Measurements from ENCODE around the gene ZBTB38. TPM values are rescaled to one million over a fixed set of nuclear protein-coding genes. Genes with fewer than 3 reads are reported as not detected.

The ZBTB38 gene
- total RNA-seq, 1 experiment from 2014 or later, result 21.8 TPM

- Histone ChIP-seq H3K27me3 (ENCODE audit: insufficient read depth, low read depth) (no peaks in the 10 kb centered on the region), H3K4me3 (no peak overlapping the region), H3K4me2 (peak overlapping the region; percentile 62), H3K9me3 (ENCODE audit: insufficient read depth, low read depth) (no peaks in the 10 kb centered on the region; the same call in 1 of the 2 replicates), H3K27ac (peak overlapping the region; percentile 57), H3K9me2 (ENCODE audit: insufficient read depth) (no peaks in the 10 kb centered on the region), H3F3A (ENCODE audit: insufficient read depth, low read depth) (peaks cover 34% of the 10 kb centered on the region), H2AFZ (no peak overlapping the region), H3K4me1 (replicated peaks; ENCODE audit: insufficient read depth) (peaks cover 49% of the 10 kb centered on the region), H3K36me3 (ENCODE audit: low read depth) (no peaks in the 10 kb centered on the region), H3K79me2 (ENCODE audit: low read depth) (no peaks in the 10 kb centered on the region), H4K20me1 (ENCODE audit: insufficient read depth) (no peaks in the 10 kb centered on the region)
- no peak for DNase-seq
- intact Hi-C loops (cut with micrococcal nuclease; ENCODE audit: unreplicated experiment), result no loop called here
- BruUV-seq (replicated peaks), result no TSS peak
- TF ChIP-seq EZH2 (IDR thresholded peaks at IDR 0.05; ENCODE audit: low read depth) (no peak), CTCF (conservative IDR thresholded peaks at IDR 0.05) (no peak)
- ChIA-PET POLR2A (ENCODE audit: unreplicated experiment) (no interaction called here), CTCF (no interaction called here)
Observed at GRCh38 chr3:141409940-141410241, 41.6 kb downstream of the ZBTB38 start.

DNA sequence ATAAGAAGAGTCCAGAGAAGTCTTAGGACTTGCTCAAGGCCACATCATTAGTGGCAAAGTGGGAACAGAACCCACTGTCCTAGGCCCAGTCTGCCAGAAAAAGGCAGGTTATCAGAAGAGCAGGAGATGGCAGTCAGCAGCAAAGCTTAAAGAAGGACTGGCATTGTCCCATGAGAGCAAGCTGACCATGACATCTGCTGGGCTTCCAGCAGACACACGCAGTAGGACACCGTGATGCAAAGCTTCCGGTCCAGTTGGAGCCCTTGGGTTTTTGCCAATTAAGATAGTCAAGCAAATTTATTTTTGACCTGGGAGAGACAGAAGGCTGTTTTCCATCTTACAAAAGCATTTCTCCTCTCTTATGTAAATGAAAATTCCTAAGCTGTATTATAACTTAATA, 42.1 kb downstream of the ZBTB38 start:
- no peak for DNase-seq
- peak overlapping the region; percentile 57 for H3K27ac ChIP-seq
- H3K4me1 ChIP-seq (replicated peaks; ENCODE audit: insufficient read depth), result peaks cover 49% of the 10 kb centered on the region
- H3K9me2 ChIP-seq (ENCODE audit: insufficient read depth), result no peaks in the 10 kb centered on the region
- H3F3A ChIP-seq (ENCODE audit: insufficient read depth, low read depth), result peaks cover 30% of the 10 kb centered on the region
- no peak for TF ChIP-seq EZH2 (IDR thresholded peaks at IDR 0.05; ENCODE audit: low read depth)
- no peak for TF ChIP-seq CTCF (conservative IDR thresholded peaks at IDR 0.05)
- no peak overlapping the region for H3K4me3 ChIP-seq
- no peaks in the 10 kb centered on the region for H3K36me3 ChIP-seq (ENCODE audit: low read depth)
- ChIA-PET POLR2A (ENCODE audit: unreplicated experiment) (no interaction called here), CTCF (interaction anchor here (1.0 kb wide), 1 partner anchor 50 kb away, joined by 7 read pairs; no protein-coding TSS in a partner anchor)
- H2AFZ ChIP-seq, result no peak overlapping the region
- H4K20me1 ChIP-seq (ENCODE audit: insufficient read depth), result no peaks in the 10 kb centered on the region
- H3K79me2 ChIP-seq (ENCODE audit: low read depth), result no peaks in the 10 kb centered on the region
- intact Hi-C loops (cut with micrococcal nuclease; ENCODE audit: unreplicated experiment), result no loop called here
- no TSS peak for BruUV-seq (replicated peaks)
- H3K9me3 ChIP-seq (ENCODE audit: insufficient read depth, low read depth), result no peaks in the 10 kb centered on the region; the same call in 1 of the 2 replicates
- peak overlapping the region; percentile 62 for H3K4me2 ChIP-seq
- no peaks in the 10 kb centered on the region for H3K27me3 ChIP-seq (ENCODE audit: insufficient read depth, low read depth)

DNA sequence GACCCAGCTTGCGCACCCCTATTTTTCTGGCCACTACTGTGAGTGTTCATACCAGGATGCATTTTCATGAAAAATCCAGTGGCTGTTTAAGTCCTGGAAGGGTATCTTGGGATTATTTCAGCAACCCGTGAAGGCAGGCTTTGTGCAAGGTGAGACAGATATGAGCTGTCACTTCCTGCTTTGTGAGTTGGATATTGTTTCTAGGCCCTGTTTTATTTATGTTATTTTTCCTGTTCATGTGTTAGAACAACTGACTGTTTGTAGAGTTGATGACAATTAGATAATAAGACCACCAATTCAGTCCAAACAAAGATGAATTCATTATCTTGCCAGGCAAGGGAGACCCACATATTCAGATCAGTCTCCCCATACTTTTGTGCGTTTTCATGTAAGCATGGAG, 42.5 kb downstream of the ZBTB38 start:
- no peak overlapping the region for H2AFZ ChIP-seq
- H3K27me3 ChIP-seq (ENCODE audit: insufficient read depth, low read depth), result no peaks in the 10 kb centered on the region
- peak in 1 of 2 experiments; percentile 50 for DNase-seq
- H3K79me2 ChIP-seq (ENCODE audit: low read depth), result no peaks in the 10 kb centered on the region
- H4K20me1 ChIP-seq (ENCODE audit: insufficient read depth), result no peaks in the 10 kb centered on the region
- H3K4me2 ChIP-seq, result peak overlapping the region; percentile 62
- peaks cover 30% of the 10 kb centered on the region for H3F3A ChIP-seq (ENCODE audit: insufficient read depth, low read depth)
- TF ChIP-seq EZH2 (IDR thresholded peaks at IDR 0.05; ENCODE audit: low read depth), result no peak
- TF ChIP-seq CTCF (conservative IDR thresholded peaks at IDR 0.05), result no peak
- ChIA-PET CTCF (interaction anchor here (1.0 kb wide), 1 partner anchor 50 kb away, joined by 7 read pairs; no protein-coding TSS in a partner anchor), POLR2A (ENCODE audit: unreplicated experiment) (no interaction called here)
- no TSS peak for BruUV-seq (replicated peaks)
- 0 out of 2 replicates have a peak overlapping the region, but pooled peaks have one; percentile 57 for H3K27ac ChIP-seq
- no peaks in the 10 kb centered on the region; the same call in 1 of the 2 replicates for H3K9me3 ChIP-seq (ENCODE audit: insufficient read depth, low read depth)
- peaks cover 49% of the 10 kb centered on the region for H3K4me1 ChIP-seq (replicated peaks; ENCODE audit: insufficient read depth)
- intact Hi-C loops (cut with micrococcal nuclease; ENCODE audit: unreplicated experiment), result no loop called here
- no peaks in the 10 kb centered on the region for H3K36me3 ChIP-seq (ENCODE audit: low read depth)
- no peaks in the 10 kb centered on the region for H3K9me2 ChIP-seq (ENCODE audit: insufficient read depth)
- no peak overlapping the region for H3K4me3 ChIP-seq
